Middle frontal gyrus (tissue), 1 donor: ENCODE data around the gene DYTN.
A peak's percentile ranks its signal among the peaks of the same experiment; 100 is the strongest.

Source experiments
- DNase-seq: peaks from one replicate; pipeline ENCODE4 v3.0.0-alpha.2; 2015; ENCODE audit warnings: low spot score; ENCODE audit errors: extremely low spot score

The DYTN gene

GRCh38 chr2:206701952-206702605 is 16.1 kb downstream of the DYTN start:
- DNase-seq = no peak

- DNase-seq = no peak
Observed at GRCh38 chr2:206700156-206700555, 18.0 kb downstream of the DYTN start.

- DNase-seq = no peak
Observed at GRCh38 chr2:206698811-206699210, 19.4 kb downstream of the DYTN start.

- no peak for DNase-seq
Observed at GRCh38 chr2:206696910-206697309, 21.3 kb downstream of the DYTN start.

GRCh38 chr2:206693399-206694137 is 24.6 kb downstream of the DYTN start:
- DNase-seq = peak; percentile 45

- DNase-seq = no peak
Observed at GRCh38 chr2:206692971-206693370, 25.2 kb downstream of the DYTN start.

- no peak for DNase-seq
Observed at GRCh38 chr2:206688990-206689389, 29.2 kb downstream of the DYTN start.

GRCh38 chr2:206688453-206688852 is 29.7 kb downstream of the DYTN start:
- no peak for DNase-seq

GRCh38 chr2:206683546-206683945 is 34.6 kb downstream of the DYTN start:
- DNase-seq = no peak

GRCh38 chr2:206670531-206671319 is 47.5 kb downstream of the DYTN start:
- no peak for DNase-seq

GRCh38 chr2:206665251-206665650 is 52.9 kb downstream of the DYTN start:
- DNase-seq = no peak

GRCh38 chr2:206657087-206657486 is 61.1 kb downstream of the DYTN start:
- DNase-seq = no peak

- DNase-seq = no peak
Observed at GRCh38 chr2:206647985-206648384, 70.2 kb downstream of the DYTN start.

GRCh38 chr2:206642075-206643025 is 75.8 kb downstream of the DYTN start, which contains the start of gene FAM237A:
TSS of gene FAM237A (plus strand) at chr2:206642487. CDS start at chr2:206644237, 1,750 bp downstream.
- no peak for DNase-seq

- DNase-seq = no peak
Observed at GRCh38 chr2:206641226-206641625, 77.0 kb downstream of the DYTN start.

- DNase-seq = no peak
Observed at GRCh38 chr2:206639636-206640035, 78.6 kb downstream of the DYTN start.

GRCh38 chr2:206635015-206635414 is 83.2 kb downstream of the DYTN start:
- DNase-seq = no peak

GRCh38 chr2:206631340-206631739 is 86.9 kb downstream of the DYTN start:
- DNase-seq = no peak

GRCh38 chr2:206627632-206628031 is 90.6 kb downstream of the DYTN start:
- DNase-seq = no peak

- no peak for DNase-seq
Observed at GRCh38 chr2:206626108-206626507, 92.1 kb downstream of the DYTN start.

- no peak for DNase-seq
Observed at GRCh38 chr2:206619011-206619410, 99.2 kb downstream of the DYTN start.
